Astrocyte of the cerebellum (primary cell): ENCODE measurements around the gene CRYM.

Experiments
- DNase-seq: peaks from one replicate; pipeline ENCODE4 v3.0.0-alpha.2; 2011; ENCODE audit warnings: low read depth
- H3K4me3 ChIP-seq: 2 replicates; pipeline ENCODE4 v1.5.1; 2011; ENCODE audit warnings: mild to moderate bottlenecking, low read depth, low read length, moderate library complexity
- CTCF ChIP-seq: IDR thresholded peaks from 2 replicates; pipeline ENCODE4 v1.5.1; 2012; ENCODE audit warnings: low read length, low read depth, moderate library complexity, mild to moderate bottlenecking; ENCODE audit errors: missing control alignments
- in situ Hi-C: cut with HindIII; loops from 2 replicates; pipeline ENCODE4 v1.10.0; 2017; ENCODE audit warnings: low sequenced_read_pairs

Gene CRYM

GRCh38 chr16:21239646-21240045 lies 38.4 kb downstream of the CRYM start:
- no peak overlapping the region for H3K4me3 ChIP-seq
- in situ Hi-C loops, result loop anchor here (10.0 kb wide), 1 partner anchor 1395 kb away; no protein-coding TSS in a partner anchor
- DNase-seq, result no peak
- no peak for TF ChIP-seq CTCF

GRCh38 chr16:21236831-21237230 lies 41.3 kb downstream of the CRYM start:
- TF ChIP-seq CTCF, result no peak
- DNase-seq, result no peak
- in situ Hi-C loops, result loop anchor here (10.0 kb wide), 1 partner anchor 1398 kb away; no protein-coding TSS in a partner anchor
- no peak overlapping the region for H3K4me3 ChIP-seq

- no peak for TF ChIP-seq CTCF
- no peak overlapping the region for H3K4me3 ChIP-seq
- DNase-seq, result no peak
- in situ Hi-C loops, result loop anchor here (10.0 kb wide), 1 partner anchor 1400 kb away; no protein-coding TSS in a partner anchor
Observed at GRCh38 chr16:21235199-21235585, 42.9 kb downstream of the CRYM start.

- TF ChIP-seq CTCF, result no peak
- H3K4me3 ChIP-seq, result no peak within 1 kb of the TSS
- in situ Hi-C loops, result loop anchor here (5.0 to 10.0 kb wide), 3 partner anchors 34 to 1401 kb away; no protein-coding TSS in a partner anchor
- no peak for DNase-seq
Observed at GRCh38 chr16:21233521-21234150, 44.5 kb downstream of the CRYM start, which contains the start of gene ANKS4B. Gene ANKS4B, plus strand, starts transcription at chr16:21233699. Its CDS starts 39 bp downstream, at chr16:21233738.

- in situ Hi-C loops, result loop anchor here (5.0 to 10.0 kb wide), 3 partner anchors 34 to 1402 kb away; no protein-coding TSS in a partner anchor
- no peak for TF ChIP-seq CTCF
- no peak for DNase-seq
- no peak overlapping the region for H3K4me3 ChIP-seq
Observed at GRCh38 chr16:21233045-21233520, 45.0 kb downstream of the CRYM start.

GRCh38 chr16:21228361-21228872 lies 49.7 kb downstream of the CRYM start:
- in situ Hi-C loops, result no loop called here
- no peak overlapping the region for H3K4me3 ChIP-seq
- DNase-seq, result no peak
- no peak for TF ChIP-seq CTCF
